Pancreas (tissue), 10 donors: ENCODE data around the gene GOLPH3. TPM values are rescaled to one million over a fixed set of nuclear protein-coding genes. Genes with fewer than 3 reads are reported as not detected.
A peak's percentile ranks its signal among the peaks of the same experiment; 100 is the strongest.

Source experiments
- ATAC-seq, 4 donors: fragments of 200-7000 bp; cut with Tn5 transposase; one replicate each; pipeline versions ENCODE4 v1.8.0 to v1.9.1; 2020; ENCODE audit warnings: mild to moderate bottlenecking in 4 of 4, moderate library complexity in 4 of 4
- DNase-seq, 6 donors: peaks; one replicate each; pipeline ENCODE4 v3.0.0-alpha.2; 2020
- FAIRE-seq: peaks from 2 replicates; lab custom pipeline; 2012; peaks lifted over from hg19 to GRCh38; lab: Jason Lieb, UNC
- H3K27ac ChIP-seq, 4 donors: fragments of 200-600 bp; sonication (generic); 1 replicate in 3 of 4; 2 replicates in 1 of 4; pipeline versions ENCODE4 v1.5.0 to v1.8.0; 2020
- H3K27me3 ChIP-seq, 4 donors: fragments of 200-600 bp; one replicate each; pipeline ENCODE4 v1.8.0; 2021
- H3K36me3 ChIP-seq, 3 donors: fragments of 200-600 bp; sonication (generic) in 1 of 3; one replicate each; pipeline versions ENCODE4 v1.5.0 to v1.8.0; 2020 to 2021
- H3K4me1 ChIP-seq, 3 donors: fragments of 200-600 bp; one replicate each; pipeline ENCODE4 v1.8.0; 2021
- H3K4me3 ChIP-seq, 4 donors: fragments of 200-600 bp; sonication (generic) in 2 of 4; one replicate each; pipeline versions ENCODE4 v1.5.0 to v1.8.0; 2020 to 2021
- H3K9me3 ChIP-seq, 4 donors: fragments of 200-600 bp; one replicate each; pipeline ENCODE4 v1.8.0; 2021
- WGBS, 2 donors: extraction: QIAGEN DNeasy Blood & Tissue Kit; methylation state at CpG; one replicate each; pipeline ENCODE4 v1.1.7; 2013; 5-methylcytosine and 5-hydroxymethylcytosine counted together
- intact Hi-C, 3 donors: fragments of 100-400 bp; cut with DNase I; formaldehyde crosslinking; loops; one replicate each; pipeline versions ENCODE4 v1.11.1 to v1.14.2; 2022
- polyA plus RNA-seq, 2 donors: library from polyadenylated mRNA; stranded (reverse); fragments of 200-250 nt; gene quantifications; one replicate each; pipeline ENCODE4 v1.2.3, GENCODE V29; 2013
- total RNA-seq, 6 donors: library from RNA; stranded (reverse); fragmentation: NEBNext Ultra II Directional in 4 of 6; extraction: Animal tissue kit (Norgen Biotek cat#: 25700) in 4 of 6; gene quantifications; one replicate each; pipeline versions ENCODE4 v1.2.1 to v1.2.4, GENCODE V29; 2021 to 2023
- TF ChIP-seq, protein P1 (sequence below), 4 donors: fragments of 200-600 bp; sonication (generic) in 3 of 4; IDR thresholded peaks; one replicate each; pipeline versions ENCODE4 v1.5.0 to v1.8.0; 2021; ENCODE audit warnings: antibody characterized with exemption in 4 of 4
- donor health status: healthy with polysubstance abuse.
- donor health status: DM: no; HTN: no; CAD: no; lungs with moderate emphysema.
- donor health status: DM: no; HTN: no; CAD: no.
- donor health status: control.
- donor health status: control.
- donor health status: Bipolar disorder and iron deficiency.
- donor health status: DM: yes; HTN: yes; CAD: no.
- donor health status: DM: no; HTN: no; CAD: no.
- donor health status: DM: no; HTN: no; CAD: no.
- donor health status: DM: yes; HTN: yes; CAD: no.

GOLPH3 gene
- total and polyA plus RNA-seq, 8 donors = 19.9 to 67.0 (median 45.0) TPM

DNA sequence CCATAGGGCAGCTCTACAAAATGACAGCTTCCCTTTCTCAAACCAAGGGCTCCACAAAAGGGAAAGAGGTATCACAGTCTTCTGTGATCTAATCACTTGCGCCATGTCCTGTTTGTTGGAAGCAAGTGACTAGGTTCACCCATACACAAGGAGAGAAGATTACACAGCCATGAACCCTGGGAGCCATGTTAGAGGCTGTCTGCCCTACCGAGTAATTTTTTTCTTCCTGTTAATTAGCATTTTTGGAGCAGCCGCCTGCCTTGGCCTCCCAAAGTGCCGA, 33.2 kb upstream of the GOLPH3 start:
- TF ChIP-seq, protein P1, sequence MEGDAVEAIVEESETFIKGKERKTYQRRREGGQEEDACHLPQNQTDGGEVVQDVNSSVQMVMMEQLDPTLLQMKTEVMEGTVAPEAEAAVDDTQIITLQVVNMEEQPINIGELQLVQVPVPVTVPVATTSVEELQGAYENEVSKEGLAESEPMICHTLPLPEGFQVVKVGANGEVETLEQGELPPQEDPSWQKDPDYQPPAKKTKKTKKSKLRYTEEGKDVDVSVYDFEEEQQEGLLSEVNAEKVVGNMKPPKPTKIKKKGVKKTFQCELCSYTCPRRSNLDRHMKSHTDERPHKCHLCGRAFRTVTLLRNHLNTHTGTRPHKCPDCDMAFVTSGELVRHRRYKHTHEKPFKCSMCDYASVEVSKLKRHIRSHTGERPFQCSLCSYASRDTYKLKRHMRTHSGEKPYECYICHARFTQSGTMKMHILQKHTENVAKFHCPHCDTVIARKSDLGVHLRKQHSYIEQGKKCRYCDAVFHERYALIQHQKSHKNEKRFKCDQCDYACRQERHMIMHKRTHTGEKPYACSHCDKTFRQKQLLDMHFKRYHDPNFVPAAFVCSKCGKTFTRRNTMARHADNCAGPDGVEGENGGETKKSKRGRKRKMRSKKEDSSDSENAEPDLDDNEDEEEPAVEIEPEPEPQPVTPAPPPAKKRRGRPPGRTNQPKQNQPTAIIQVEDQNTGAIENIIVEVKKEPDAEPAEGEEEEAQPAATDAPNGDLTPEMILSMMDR (IDR thresholded peaks at IDR 0.05) = no peak
- no peak for ATAC-seq
- 96 to 98% methylated on average over 4 of the region's 4 CpGs for WGBS, 2 donors
- intact Hi-C loops = no loop called here
- Histone ChIP-seq H3K4me1 (peaks cover 0 to 16% (median 0%) of the 10 kb centered on the region in 3 donors), H3K36me3 (no peaks in the 10 kb centered on the region), H3K27ac (no peak overlapping the region), H3K9me3 (no peaks in the 10 kb centered on the region), H3K4me3 (no peak overlapping the region), H3K27me3 (no peaks in the 10 kb centered on the region)
- no peak for DNase-seq
- FAIRE-seq = no peak

DNA sequence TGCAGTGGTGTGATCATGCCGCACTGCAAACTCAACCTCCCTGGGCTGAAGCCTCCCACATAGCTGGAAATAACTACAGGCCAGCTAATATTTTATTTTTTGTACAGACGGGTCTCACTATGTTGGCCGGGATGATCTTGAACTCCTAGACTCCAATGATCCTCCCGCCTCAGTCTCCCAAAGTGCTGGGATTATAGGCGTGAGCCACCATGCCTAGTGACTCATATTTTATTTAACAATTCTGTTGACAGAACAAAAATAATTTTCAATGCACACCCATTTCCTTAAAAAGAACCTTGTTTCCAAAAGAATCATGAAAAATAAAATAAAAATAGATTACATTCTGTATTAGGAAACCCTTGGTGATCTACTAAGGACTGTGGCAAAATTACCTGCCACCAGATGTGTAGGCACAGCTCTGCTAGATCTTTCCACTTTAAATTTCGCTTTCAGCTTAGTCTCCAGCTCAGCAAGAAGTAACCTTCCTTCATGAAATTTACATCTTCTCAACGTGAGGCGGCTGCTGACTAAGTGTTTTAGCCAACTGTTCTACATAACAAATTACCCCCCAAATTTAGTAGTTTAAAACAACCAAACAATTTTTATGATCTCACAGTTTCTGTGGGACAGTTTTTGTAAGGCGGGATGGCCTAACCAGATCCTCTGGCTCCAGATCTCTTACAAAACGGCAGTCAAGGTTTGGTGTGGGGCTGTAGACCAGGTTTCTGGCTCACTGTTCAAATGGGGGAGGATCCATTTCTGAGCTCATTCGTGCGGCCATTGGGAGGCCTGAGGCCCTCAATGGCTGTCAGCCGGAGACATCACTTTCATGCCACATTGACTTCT, 32.6 kb upstream of the GOLPH3 start:
- H3K27me3 ChIP-seq = no peaks in the 10 kb centered on the region
- no peak for ATAC-seq
- peaks cover 0 to 15% (median 0%) of the 10 kb centered on the region in 3 donors for H3K4me1 ChIP-seq
- H3K27ac ChIP-seq = no peak overlapping the region
- no peaks in the 10 kb centered on the region for H3K9me3 ChIP-seq
- WGBS, 2 donors = 89 to 90% methylated on average over 13 of the region's 13 CpGs
- H3K36me3 ChIP-seq = no peaks in the 10 kb centered on the region
- intact Hi-C loops = no loop called here
- TF ChIP-seq, protein P1 (IDR thresholded peaks at IDR 0.05) = no peak
- no peak overlapping the region for H3K4me3 ChIP-seq
- no peak for FAIRE-seq
- DNase-seq = no peak

GRCh38 chr5:32206053-32206452, 31.9 kb upstream of the GOLPH3 start:
- no peaks in the 10 kb centered on the region for H3K9me3 ChIP-seq
- no peaks in the 10 kb centered on the region for H3K27me3 ChIP-seq
- ATAC-seq (no peak), DNase-seq (no peak), FAIRE-seq (no peak)
- H3K27ac ChIP-seq = no peak overlapping the region
- H3K4me1 ChIP-seq = peaks cover 0 to 15% (median 4%) of the 10 kb centered on the region in 3 donors
- TF ChIP-seq, protein P1 (IDR thresholded peaks at IDR 0.05) = no peak
- WGBS, 2 donors = 79 to 83% methylated on average over 5 of the region's 5 CpGs
- no peak overlapping the region for H3K4me3 ChIP-seq
- no peaks in the 10 kb centered on the region for H3K36me3 ChIP-seq
- intact Hi-C loops = no loop called here

DNA sequence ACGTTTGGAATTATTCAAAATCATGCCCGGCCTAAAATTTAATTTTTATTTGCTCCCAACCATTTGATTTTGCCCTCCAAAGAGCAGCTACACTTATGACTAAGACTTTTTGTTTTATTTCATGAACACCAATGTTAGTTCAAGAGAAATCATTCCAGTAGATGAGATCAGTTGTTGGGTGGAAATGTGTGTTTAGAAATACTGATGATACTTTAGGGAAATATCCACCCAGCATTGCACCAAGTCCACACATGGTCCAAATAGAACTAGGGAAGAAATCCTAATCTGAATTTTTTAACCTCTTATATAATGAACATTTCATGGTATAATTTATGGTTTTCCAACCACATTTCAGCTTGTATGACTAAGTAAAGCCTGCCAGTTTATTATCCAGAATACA, 28.3 kb upstream of the GOLPH3 start:
- no peak for FAIRE-seq
- ATAC-seq = peak in 2 of 4 donors; percentile 30 to 57
- H3K36me3 ChIP-seq = no peaks in the 10 kb centered on the region
- TF ChIP-seq, protein P1 (IDR thresholded peaks at IDR 0.05) = no peak
- H3K4me3 ChIP-seq = no peak overlapping the region
- peaks cover 0 to 13% (median 8%) of the 10 kb centered on the region in 3 donors for H3K4me1 ChIP-seq
- no peak overlapping the region for H3K27ac ChIP-seq
- 92 to 93% methylated on average over 2 of the region's 2 CpGs for WGBS, 2 donors
- no peaks in the 10 kb centered on the region for H3K9me3 ChIP-seq
- intact Hi-C loops = no loop called here
- H3K27me3 ChIP-seq = no peaks in the 10 kb centered on the region
- no peak for DNase-seq

DNA sequence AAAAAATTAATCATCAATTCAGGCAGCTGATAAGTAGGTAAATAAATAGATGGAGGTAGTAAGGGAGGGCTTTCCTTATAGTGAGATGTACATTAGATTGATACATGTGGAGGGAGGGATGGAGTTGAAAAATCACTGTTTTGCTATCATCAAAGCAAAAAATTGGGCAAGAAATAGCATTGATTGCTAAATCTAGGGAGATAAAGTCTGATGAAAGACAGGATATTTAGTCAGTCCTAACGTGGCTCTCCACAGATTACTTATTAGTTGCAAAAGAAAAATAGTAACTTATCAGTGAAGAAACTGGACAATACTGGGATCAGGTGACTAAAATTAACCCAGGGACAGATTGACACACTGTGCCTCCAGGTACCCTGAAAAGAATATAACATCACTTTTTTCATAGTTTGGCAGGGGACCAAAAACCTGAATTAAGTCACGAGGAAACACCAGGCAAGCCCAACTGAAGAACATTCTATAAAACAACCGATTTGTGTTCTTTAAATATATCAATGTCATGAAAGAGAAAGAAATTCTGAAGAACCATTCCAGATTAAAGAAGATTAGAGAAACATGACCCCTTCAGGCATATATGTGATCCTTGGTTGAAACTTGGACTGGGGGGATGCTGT, 27.1 kb upstream of the GOLPH3 start:
- DNase-seq = no peak
- H3K36me3 ChIP-seq = no peaks in the 10 kb centered on the region
- 10 to 12% methylated on average over 3 of the region's 3 CpGs for WGBS, 2 donors
- H3K27me3 ChIP-seq = no peaks in the 10 kb centered on the region
- H3K9me3 ChIP-seq = no peaks in the 10 kb centered on the region
- H3K4me1 ChIP-seq = peaks cover 0 to 13% (median 8%) of the 10 kb centered on the region in 3 donors
- TF ChIP-seq, protein P1 (IDR thresholded peaks at IDR 0.05) = no peak
- H3K27ac ChIP-seq = peak overlapping the region in 1 of 4 donors; percentile 1
- intact Hi-C loops = no loop called here
- ATAC-seq = peak in 3 of 4 donors; percentile 58 to 68 (median 60)
- no peak for FAIRE-seq
- H3K4me3 ChIP-seq = no peak overlapping the region
